ENCODE data around the gene FXR1.
A peak's percentile ranks its signal among the peaks of the same experiment; 100 is the strongest.
"Not testable (repeated sequence)": the region's sequence is repeated elsewhere in the genome, so short reads cannot be mapped to it uniquely, and the experiment has no call there.

FXR1 gene

DNA sequence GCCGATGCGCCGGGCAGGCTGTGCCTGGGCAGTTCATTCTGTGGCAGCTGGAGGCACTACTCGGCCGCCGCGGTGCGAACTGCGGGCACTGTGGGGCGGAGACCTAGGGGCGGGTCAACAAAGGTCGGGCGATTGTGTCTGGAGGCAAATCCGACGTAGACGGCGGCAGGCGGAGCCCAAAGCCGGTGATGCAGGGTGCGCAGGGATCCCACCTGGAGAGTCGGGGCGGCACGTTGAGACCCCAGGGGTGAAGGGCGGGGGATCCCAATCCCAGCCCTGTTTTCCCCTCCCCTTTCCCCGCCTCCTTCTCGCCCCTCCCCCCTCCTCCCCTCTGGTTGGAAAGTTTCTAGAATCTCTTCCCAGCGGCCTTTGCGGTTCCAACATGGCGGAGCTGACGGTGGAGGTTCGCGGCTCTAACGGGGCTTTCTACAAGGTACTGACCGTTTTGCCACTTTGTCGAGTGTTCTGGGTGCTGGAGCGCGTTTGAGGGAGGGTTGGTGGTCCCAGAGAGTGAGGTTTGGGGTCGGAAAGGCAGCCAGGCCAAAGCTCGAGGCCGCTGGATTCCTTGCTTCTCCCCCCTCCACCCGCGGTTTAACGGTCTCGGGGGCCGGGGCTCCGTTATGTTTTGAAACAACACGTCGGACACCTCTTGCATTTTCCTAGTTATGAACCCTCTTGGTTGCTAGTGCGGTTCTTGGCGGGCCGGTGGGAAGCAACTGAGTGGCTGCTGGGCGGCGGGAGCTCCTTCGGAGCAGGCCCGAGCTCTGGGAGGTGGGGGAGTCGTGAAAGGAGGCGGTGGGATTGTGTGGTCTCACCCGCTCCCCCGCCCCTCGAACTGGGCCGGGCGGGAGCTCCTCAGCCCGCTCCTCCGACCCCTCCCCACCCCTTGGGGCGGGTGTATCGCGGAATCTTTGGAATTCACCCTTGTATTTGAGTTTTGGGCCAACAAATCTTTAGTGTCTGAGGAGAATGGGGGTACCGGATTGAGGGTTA, at the start of gene FXR1:
TSS of gene FXR1 (plus strand) at position 367 of the 993 bp plus-strand sequence. CDS start at position 383, 16 bp downstream.
- peak within 1 kb of the TSS; percentile 97 for H3K27ac ChIP-seq (ENCODE audit: low read depth, low read length)
- H3K36me3 ChIP-seq (ENCODE audit: control insufficient read depth, insufficient read depth, low read length), result peaks cover 31% of the 10 kb centered on the region
- peak within 1 kb of the TSS; percentile 90 for H3K4me3 ChIP-seq (ENCODE audit: low read depth, low read length)
- peak within 1 kb of the TSS; percentile 96 for H3K9ac ChIP-seq (ENCODE audit: low read depth, low read length)
- H3K4me1 ChIP-seq (ENCODE audit: control insufficient read depth, insufficient read depth, low read length), result peaks cover 21% of the 10 kb centered on the region
- no peaks in the 10 kb centered on the region for H3K27me3 ChIP-seq (ENCODE audit: control insufficient read depth, insufficient read depth, low read length)
- no peaks in the 10 kb centered on the region for H3K9me3 ChIP-seq (ENCODE audit: control insufficient read depth, insufficient read depth, low read length)

DNA sequence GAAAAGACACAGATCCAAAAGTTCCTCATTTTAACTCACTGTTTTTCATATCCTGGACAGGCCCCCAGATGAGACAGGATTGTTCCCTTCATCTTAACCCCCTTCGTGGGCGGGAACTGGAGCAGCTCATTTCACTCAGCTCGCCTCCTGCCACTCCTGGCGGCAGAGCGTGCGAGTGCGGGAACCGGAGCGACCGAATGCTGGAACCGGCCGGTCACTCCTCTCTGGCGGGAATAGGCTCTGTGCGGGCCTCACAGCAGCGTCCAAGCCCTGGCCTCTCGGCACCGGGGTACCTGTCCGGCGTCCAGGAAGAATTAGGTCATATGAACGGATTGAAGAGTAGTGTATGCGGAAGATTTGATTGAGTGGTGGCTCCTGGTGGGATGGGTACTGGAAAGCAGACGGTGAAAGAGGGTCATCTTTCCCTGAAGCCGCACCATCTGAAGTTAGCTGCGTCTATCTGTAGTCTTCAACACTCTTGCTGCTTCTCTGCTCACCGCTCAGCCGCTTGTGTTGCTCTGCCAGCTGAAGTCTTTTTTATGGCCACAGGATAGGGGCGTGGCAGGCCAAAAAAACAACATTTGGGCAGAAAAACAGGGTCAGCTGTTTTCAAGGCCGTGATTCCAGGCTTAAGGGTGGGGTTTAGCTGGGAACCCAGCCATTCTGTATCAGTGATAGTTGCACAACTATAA, 42.3 kb upstream of the FXR1 start:
- Histone ChIP-seq H3K9me3 (ENCODE audit: control insufficient read depth, insufficient read depth, low read length) (no peaks in the 10 kb centered on the region), H3K4me1 (ENCODE audit: control insufficient read depth, insufficient read depth, low read length) (no peaks in the 10 kb centered on the region), H3K36me3 (ENCODE audit: control insufficient read depth, insufficient read depth, low read length) (no peaks in the 10 kb centered on the region), H3K4me3 (ENCODE audit: low read depth, low read length) (no peak overlapping the region; the same call in 1 of the 2 replicates), H3K27me3 (ENCODE audit: control insufficient read depth, insufficient read depth, low read length) (no peaks in the 10 kb centered on the region), H3K9ac (ENCODE audit: low read depth, low read length) (no peak overlapping the region), H3K27ac (ENCODE audit: low read depth, low read length) (no peak overlapping the region)

DNA sequence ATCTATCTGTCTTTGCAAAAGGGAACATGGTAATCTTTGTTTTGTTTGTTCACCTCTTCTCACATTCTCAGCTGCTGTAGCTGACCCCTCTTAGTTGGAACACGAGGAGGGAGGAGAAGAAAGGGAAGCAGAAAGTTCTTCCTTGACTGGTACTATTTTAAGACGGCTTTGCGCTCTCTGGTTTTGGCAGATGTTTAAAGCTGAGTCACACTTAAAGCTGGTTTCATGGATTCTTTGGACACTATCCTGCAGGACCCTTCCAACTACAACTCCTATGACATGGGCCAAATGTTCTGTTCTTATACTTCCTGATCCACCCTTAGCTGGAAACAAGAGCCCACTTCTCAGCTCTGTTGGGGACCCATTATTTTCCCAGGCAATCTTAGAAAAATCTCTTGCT, 40.6 kb upstream of the FXR1 start:
- H3K4me3 ChIP-seq (ENCODE audit: low read depth, low read length), result no peak overlapping the region
- H3K36me3 ChIP-seq (ENCODE audit: control insufficient read depth, insufficient read depth, low read length), result no peaks in the 10 kb centered on the region
- no peak overlapping the region for H3K9ac ChIP-seq (ENCODE audit: low read depth, low read length)
- no peak overlapping the region for H3K27ac ChIP-seq (ENCODE audit: low read depth, low read length)
- H3K9me3 ChIP-seq (ENCODE audit: control insufficient read depth, insufficient read depth, low read length), result no peaks in the 10 kb centered on the region
- H3K4me1 ChIP-seq (ENCODE audit: control insufficient read depth, insufficient read depth, low read length), result no peaks in the 10 kb centered on the region
- no peaks in the 10 kb centered on the region for H3K27me3 ChIP-seq (ENCODE audit: control insufficient read depth, insufficient read depth, low read length)

DNA sequence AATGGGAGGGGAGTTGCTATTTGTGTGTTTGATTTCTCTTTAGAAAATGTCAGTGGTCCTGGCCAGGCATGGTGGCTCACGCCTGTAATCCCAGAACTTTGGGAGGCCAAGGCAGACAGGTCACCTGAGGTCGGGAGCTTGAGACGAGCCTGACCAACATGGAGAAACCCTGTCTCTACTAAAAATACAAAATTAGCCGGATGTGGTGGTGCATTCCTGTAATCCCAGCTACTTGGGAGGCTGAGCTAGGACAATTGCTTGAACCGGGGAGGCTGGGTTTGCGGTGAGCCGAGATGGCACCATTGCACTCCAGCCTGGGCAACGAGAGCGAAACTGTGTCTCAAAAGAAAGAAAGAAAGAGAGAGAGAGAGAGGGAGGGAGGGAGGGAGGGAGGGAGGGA, 40.0 kb upstream of the FXR1 start:
- not testable (repeated sequence) for H3K27me3 ChIP-seq (ENCODE audit: control insufficient read depth, insufficient read depth, low read length); H3K36me3 ChIP-seq (ENCODE audit: control insufficient read depth, insufficient read depth, low read length); H3K9ac ChIP-seq (ENCODE audit: low read depth, low read length); H3K27ac ChIP-seq (ENCODE audit: low read depth, low read length); H3K9me3 ChIP-seq (ENCODE audit: control insufficient read depth, insufficient read depth, low read length); H3K4me3 ChIP-seq (ENCODE audit: low read depth, low read length); H3K4me1 ChIP-seq (ENCODE audit: control insufficient read depth, insufficient read depth, low read length)

DNA sequence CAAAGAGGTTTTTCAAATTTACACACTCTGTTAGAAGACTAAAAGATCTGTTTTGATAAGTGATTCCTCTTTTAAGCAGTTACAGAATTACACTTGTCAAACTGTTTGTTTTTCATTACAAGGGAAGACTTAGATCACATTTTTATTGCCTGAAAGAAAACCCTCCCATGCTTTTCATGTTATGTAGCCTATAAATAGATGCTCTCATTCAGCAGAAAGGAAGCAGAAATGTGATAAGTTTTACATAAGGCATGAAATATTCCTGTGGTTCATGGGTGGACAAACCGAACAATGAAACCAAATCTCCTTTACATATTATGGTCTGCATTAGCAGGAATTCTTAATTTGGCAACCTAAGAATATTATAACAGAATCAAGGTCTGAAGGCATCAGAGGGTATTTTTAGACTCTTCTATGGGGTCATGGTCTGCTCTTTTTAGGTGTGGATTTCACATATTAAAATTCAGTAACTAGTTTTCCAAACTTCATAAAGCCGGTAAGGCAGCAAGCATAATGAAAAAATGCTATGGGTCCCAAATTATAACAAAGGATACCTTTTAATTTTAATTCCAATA, 37.3 kb upstream of the FXR1 start:
- Histone ChIP-seq H3K9me3 (ENCODE audit: control insufficient read depth, insufficient read depth, low read length) (no peaks in the 10 kb centered on the region), H3K27me3 (ENCODE audit: control insufficient read depth, insufficient read depth, low read length) (no peaks in the 10 kb centered on the region), H3K4me3 (ENCODE audit: low read depth, low read length) (no peak overlapping the region), H3K36me3 (ENCODE audit: control insufficient read depth, insufficient read depth, low read length) (no peaks in the 10 kb centered on the region), H3K27ac (ENCODE audit: low read depth, low read length) (no peak overlapping the region), H3K9ac (ENCODE audit: low read depth, low read length) (no peak overlapping the region), H3K4me1 (ENCODE audit: control insufficient read depth, insufficient read depth, low read length) (no peaks in the 10 kb centered on the region)

DNA sequence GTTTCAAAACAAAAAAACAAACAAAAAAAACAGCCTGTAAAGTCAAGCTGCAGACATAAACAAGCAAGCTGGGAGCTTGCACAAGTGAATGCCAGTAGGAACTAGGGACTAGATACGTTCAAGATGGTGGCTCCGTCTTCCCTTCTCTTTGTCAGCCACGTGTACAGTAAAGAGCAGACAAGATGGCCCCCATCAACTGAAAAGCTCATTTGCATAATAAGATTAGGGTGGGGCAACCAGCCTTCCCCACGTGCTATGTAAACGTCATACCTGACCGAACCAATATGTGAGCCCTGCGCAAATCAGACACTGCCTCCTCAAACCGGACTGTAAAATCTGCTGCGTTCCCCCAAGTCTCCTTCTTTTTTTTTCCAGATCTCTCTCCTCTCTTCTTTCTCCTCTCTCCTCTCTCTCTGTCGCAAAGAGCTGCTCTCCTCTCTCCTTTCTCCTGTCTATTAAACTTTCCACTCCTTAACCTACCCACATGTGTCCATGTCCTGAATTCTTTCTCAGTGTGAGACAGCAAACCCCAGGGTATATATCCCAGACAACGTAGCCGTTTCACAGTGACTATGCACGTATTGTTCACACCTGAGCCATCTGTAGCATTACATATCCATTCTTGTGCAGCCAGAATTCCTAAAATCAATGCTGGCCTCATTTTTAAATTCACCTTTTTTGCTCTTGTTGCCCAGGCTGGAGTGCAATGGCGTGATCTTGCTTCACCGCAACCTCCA, 31.2 kb upstream of the FXR1 start:
- Histone ChIP-seq H3K4me1 (ENCODE audit: control insufficient read depth, insufficient read depth, low read length) (no peaks in the 10 kb centered on the region), H3K27ac (ENCODE audit: low read depth, low read length) (no peak overlapping the region), H3K9ac (ENCODE audit: low read depth, low read length) (no peak overlapping the region), H3K4me3 (ENCODE audit: low read depth, low read length) (no peak overlapping the region), H3K9me3 (ENCODE audit: control insufficient read depth, insufficient read depth, low read length) (no peaks in the 10 kb centered on the region), H3K36me3 (ENCODE audit: control insufficient read depth, insufficient read depth, low read length) (no peaks in the 10 kb centered on the region), H3K27me3 (ENCODE audit: control insufficient read depth, insufficient read depth, low read length) (no peaks in the 10 kb centered on the region)

DNA sequence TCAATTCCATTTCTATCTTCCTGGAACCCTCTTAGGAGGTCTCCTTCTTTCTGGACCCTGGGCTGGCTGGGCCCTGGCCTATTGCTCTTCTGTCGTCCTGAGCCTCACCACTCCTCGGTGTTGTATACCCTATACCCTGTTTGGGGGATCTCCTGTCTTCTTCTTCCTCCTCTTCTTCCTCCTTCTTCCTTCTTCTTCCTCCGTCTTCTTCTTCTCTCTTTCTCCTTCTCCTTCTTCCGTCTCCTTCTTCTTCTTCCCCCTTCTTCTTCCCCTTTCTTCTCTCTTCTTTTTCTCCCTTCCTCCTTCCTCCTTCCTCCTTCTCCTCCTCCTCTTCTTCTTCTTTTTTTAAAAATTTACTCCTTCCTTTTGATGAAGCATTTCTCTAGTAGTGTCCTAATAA, 30.4 kb upstream of the FXR1 start:
- Histone ChIP-seq H3K27me3 (ENCODE audit: control insufficient read depth, insufficient read depth, low read length) (no peaks in the 10 kb centered on the region), H3K27ac (ENCODE audit: low read depth, low read length) (no peak overlapping the region), H3K36me3 (ENCODE audit: control insufficient read depth, insufficient read depth, low read length) (no peaks in the 10 kb centered on the region), H3K9ac (ENCODE audit: low read depth, low read length) (no peak overlapping the region), H3K9me3 (ENCODE audit: control insufficient read depth, insufficient read depth, low read length) (no peaks in the 10 kb centered on the region), H3K4me3 (ENCODE audit: low read depth, low read length) (no peak overlapping the region), H3K4me1 (ENCODE audit: control insufficient read depth, insufficient read depth, low read length) (no peaks in the 10 kb centered on the region)

DNA sequence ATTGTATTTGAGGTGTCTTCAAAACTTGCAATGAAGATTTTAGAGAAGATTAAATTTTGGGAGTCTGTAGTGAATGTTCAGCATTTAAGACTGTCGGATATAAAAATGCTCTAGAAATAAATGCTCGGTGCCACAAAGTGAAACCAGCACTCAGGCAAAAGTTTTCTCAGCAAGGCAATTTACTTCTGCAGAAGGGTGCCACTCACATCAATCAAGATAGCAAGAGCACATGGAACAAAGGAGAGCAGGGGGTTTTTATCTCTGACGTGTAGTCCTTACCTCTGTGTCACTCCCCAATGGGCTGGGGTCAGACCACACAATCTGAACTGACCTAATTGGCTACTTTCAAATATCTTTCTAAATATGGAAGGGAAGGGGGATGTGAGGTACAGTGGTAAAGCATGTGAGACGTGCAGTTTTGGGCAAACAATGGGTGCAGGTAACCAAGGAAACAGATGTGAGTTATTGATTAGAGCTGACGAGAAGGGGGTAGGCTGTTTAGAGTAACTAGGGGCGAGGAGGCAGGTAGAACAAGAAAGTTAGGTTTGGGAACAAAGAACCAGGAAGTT, 23.4 kb upstream of the FXR1 start:
- no peaks in the 10 kb centered on the region for H3K36me3 ChIP-seq (ENCODE audit: control insufficient read depth, insufficient read depth, low read length)
- peaks cover 14% of the 10 kb centered on the region for H3K9me3 ChIP-seq (ENCODE audit: control insufficient read depth, insufficient read depth, low read length)
- H3K4me1 ChIP-seq (ENCODE audit: control insufficient read depth, insufficient read depth, low read length), result no peaks in the 10 kb centered on the region
- H3K27me3 ChIP-seq (ENCODE audit: control insufficient read depth, insufficient read depth, low read length), result no peaks in the 10 kb centered on the region
- no peak overlapping the region for H3K27ac ChIP-seq (ENCODE audit: low read depth, low read length)
- H3K9ac ChIP-seq (ENCODE audit: low read depth, low read length), result no peak overlapping the region
- H3K4me3 ChIP-seq (ENCODE audit: low read depth, low read length), result no peak overlapping the region

DNA sequence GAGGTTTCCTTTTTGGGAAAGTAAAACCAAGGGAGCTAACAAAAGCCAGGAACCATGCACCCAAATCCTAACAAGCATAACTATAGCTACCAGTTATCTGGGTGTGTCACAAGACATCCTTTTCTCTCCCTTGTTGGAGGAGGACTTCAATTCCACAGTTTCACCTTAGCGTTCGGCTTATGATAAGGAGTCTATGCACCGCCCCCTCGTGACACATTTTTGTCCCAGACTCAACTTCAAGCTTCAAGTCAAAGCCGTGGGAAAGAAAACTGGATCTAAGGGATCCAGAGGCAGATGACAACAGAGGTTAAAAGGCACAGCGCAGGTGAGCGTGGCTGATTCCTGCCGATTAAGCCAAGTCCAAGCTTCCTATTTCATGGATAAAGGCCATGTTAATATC, 13.9 kb upstream of the FXR1 start:
- 0 out of 2 replicates have a peak, but pooled peaks cover 8% of the 10 kb centered on the region for H3K9me3 ChIP-seq (ENCODE audit: control insufficient read depth, insufficient read depth, low read length)
- no peak overlapping the region for H3K9ac ChIP-seq (ENCODE audit: low read depth, low read length)

DNA sequence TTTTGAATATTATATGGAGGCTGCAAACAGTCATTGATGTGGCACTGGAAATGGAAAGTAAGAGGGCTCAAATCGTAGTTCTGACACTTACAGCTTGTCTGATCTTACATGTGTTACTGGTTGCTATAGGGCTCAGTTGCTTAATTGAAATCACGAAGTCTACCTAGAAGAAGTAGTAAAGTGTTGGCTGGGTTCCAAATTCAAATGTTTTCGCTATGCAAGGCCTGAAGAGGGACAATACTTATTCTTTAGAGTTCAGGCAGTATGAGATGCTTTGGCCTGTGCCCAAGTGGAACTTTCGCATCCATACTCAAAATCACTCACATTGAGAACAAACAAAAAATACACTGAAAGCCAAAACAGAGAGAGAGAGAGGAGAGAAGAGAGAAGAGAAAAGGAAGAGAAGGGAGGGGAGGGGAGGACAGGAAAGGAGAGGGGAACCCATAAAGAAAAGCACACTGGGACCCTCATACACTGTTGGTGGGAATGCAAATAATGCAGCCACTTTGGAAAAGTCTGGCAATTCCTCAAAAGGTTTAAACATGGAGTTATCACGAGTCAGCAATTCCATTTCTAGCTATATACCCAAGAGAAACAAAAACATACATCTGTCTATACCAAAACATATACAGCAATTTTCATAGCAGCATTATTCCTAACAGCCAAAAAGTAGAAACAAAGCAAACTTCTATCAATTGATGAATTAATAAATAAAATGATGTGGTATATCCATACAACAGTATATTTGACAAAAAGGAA, 2.9 kb upstream of the FXR1 start:
- Histone ChIP-seq H3K4me3 (ENCODE audit: low read depth, low read length) (no peak overlapping the region), H3K36me3 (ENCODE audit: control insufficient read depth, insufficient read depth, low read length) (peaks cover under 1% of the 10 kb centered on the region), H3K27ac (ENCODE audit: low read depth, low read length) (no peak overlapping the region), H3K9ac (ENCODE audit: low read depth, low read length) (no peak overlapping the region), H3K4me1 (ENCODE audit: control insufficient read depth, insufficient read depth, low read length) (peaks cover 13% of the 10 kb centered on the region), H3K9me3 (ENCODE audit: control insufficient read depth, insufficient read depth, low read length) (peaks cover 3% of the 10 kb centered on the region; the same call in 1 of the 2 replicates), H3K27me3 (ENCODE audit: control insufficient read depth, insufficient read depth, low read length) (no peaks in the 10 kb centered on the region)

More for the DNA sequence above, 13.9 kb upstream of the FXR1 start:
- H3K36me3 ChIP-seq (ENCODE audit: control insufficient read depth, insufficient read depth, low read length), result no peaks in the 10 kb centered on the region
- no peak overlapping the region for H3K27ac ChIP-seq (ENCODE audit: low read depth, low read length)
- no peak overlapping the region for H3K4me3 ChIP-seq (ENCODE audit: low read depth, low read length)
- H3K4me1 ChIP-seq (ENCODE audit: control insufficient read depth, insufficient read depth, low read length), result no peaks in the 10 kb centered on the region
- no peaks in the 10 kb centered on the region for H3K27me3 ChIP-seq (ENCODE audit: control insufficient read depth, insufficient read depth, low read length)

Measured in HUES48 (cell line).